HUES64 (cell line): ENCODE results near the gene ETFA.

ENCODE experiments used
- H3K27ac ChIP-seq: 2 replicates; pipeline ENCODE4 v1.7.0; 2013; ENCODE audit warnings: low read depth, low read length, inconsistent platforms
- H3K27me3 ChIP-seq: 2 replicates; pipeline ENCODE4 v1.6.1; 2013; ENCODE audit warnings: mild to moderate bottlenecking, low read length; ENCODE audit not compliant: insufficient read depth
- H3K36me3 ChIP-seq: 2 replicates; pipeline ENCODE4 v1.6.1; 2013; ENCODE audit warnings: mild to moderate bottlenecking, low read length; ENCODE audit not compliant: insufficient read depth
- H3K4me1 ChIP-seq: 2 replicates; pipeline ENCODE4 v1.6.1; 2013; ENCODE audit warnings: mild to moderate bottlenecking, low read length, moderate library complexity; ENCODE audit not compliant: insufficient read depth
- H3K4me3 ChIP-seq: 2 replicates; pipeline ENCODE4 v1.5.1; 2013; ENCODE audit warnings: mild to moderate bottlenecking, low read length, moderate library complexity
- H3K9ac ChIP-seq: 2 replicates; pipeline ENCODE4 v1.6.1; 2013; ENCODE audit warnings: mild to moderate bottlenecking, low read depth, low read length
- H3K9me3 ChIP-seq: 2 replicates; pipeline ENCODE4 v1.6.1; 2013; ENCODE audit warnings: low read depth, low read length; ENCODE audit not compliant: insufficient read depth
- WGBS: fragments of 150-250, 120-280 bp; methylation state at CpG from one replicate; pipeline ENCODE4 v1.1.7; 2013; ENCODE audit warnings: missing lambda C conversion rate; 5-methylcytosine and 5-hydroxymethylcytosine counted together

Gene ETFA

DNA sequence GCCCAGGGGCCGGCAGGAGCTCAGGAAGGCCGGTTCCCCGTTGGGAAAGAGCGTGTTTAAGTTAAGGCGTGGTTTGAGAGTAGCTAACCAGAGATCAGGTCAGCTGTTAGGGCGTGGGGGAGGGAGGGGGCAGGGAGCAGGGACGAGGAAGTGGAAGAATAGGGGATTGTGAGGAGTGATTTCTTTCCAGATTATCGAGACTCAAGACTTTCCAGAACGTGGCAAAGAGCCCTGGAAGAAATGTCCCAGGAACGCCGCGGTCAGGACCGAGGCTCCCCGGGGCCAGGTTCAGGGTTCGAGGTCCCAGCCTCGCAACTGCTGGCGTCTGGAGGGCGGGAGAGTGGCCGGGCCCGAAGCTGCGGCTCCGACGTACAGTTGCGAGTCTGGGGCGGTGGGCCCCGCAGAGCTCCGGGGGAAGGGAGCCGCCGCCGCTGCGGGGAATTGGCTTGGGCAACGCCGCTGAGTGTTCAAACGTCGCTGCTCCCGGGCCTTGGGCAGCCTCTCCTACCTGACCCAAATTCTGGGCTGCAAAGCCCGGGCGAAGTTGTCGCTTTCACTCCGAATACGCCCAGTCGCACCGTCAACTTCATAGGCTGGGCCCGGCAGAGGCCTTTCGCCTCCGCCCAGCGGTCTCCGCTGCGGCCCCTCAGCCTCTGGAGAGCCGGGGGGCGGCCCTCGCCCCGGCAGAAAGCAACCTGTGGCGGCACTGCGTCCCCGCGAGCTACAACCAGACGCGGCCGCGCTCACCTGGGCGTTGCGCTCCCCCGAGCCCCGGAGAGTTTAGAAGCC lies 34.8 kb upstream of the ETFA start:
- peaks cover 12% of the 10 kb centered on the region for H3K4me1 ChIP-seq
- peak overlapping the region; percentile 27; the same call in 1 of the 2 replicates for H3K9ac ChIP-seq
- peak overlapping the region; percentile 59 for H3K4me3 ChIP-seq
- H3K27ac ChIP-seq = no peak overlapping the region
- H3K36me3 ChIP-seq = no peaks in the 10 kb centered on the region
- under 1% methylated on average over 65 of the region's 65 CpGs for WGBS
- H3K9me3 ChIP-seq = peaks cover 3% of the 10 kb centered on the region; the same call in 1 of the 2 replicates
- H3K27me3 ChIP-seq = peaks cover 100% of the 10 kb centered on the region

- Histone ChIP-seq H3K4me3 (peak overlapping the region; percentile 59), H3K27me3 (peaks cover 100% of the 10 kb centered on the region), H3K27ac (no peak overlapping the region), H3K9me3 (peaks cover 3% of the 10 kb centered on the region; the same call in 1 of the 2 replicates), H3K9ac (no peak overlapping the region), H3K4me1 (peaks cover 12% of the 10 kb centered on the region), H3K36me3 (no peaks in the 10 kb centered on the region)
- WGBS = under 1% methylated on average over 7 of the region's 7 CpGs
Observed at GRCh38 chr15:76345583-76345879, 34.3 kb upstream of the ETFA start.

- Histone ChIP-seq H3K27ac (no peak overlapping the region), H3K9me3 (peaks cover 3% of the 10 kb centered on the region; the same call in 1 of the 2 replicates), H3K4me1 (peaks cover 12% of the 10 kb centered on the region), H3K27me3 (peaks cover 100% of the 10 kb centered on the region), H3K4me3 (peak overlapping the region; percentile 59; the same call in 1 of the 2 replicates), H3K9ac (no peak overlapping the region), H3K36me3 (no peaks in the 10 kb centered on the region)
- 2% methylated on average over 2 of the region's 3 CpGs for WGBS
Observed at GRCh38 chr15:76344893-76345582, 33.8 kb upstream of the ETFA start.

DNA sequence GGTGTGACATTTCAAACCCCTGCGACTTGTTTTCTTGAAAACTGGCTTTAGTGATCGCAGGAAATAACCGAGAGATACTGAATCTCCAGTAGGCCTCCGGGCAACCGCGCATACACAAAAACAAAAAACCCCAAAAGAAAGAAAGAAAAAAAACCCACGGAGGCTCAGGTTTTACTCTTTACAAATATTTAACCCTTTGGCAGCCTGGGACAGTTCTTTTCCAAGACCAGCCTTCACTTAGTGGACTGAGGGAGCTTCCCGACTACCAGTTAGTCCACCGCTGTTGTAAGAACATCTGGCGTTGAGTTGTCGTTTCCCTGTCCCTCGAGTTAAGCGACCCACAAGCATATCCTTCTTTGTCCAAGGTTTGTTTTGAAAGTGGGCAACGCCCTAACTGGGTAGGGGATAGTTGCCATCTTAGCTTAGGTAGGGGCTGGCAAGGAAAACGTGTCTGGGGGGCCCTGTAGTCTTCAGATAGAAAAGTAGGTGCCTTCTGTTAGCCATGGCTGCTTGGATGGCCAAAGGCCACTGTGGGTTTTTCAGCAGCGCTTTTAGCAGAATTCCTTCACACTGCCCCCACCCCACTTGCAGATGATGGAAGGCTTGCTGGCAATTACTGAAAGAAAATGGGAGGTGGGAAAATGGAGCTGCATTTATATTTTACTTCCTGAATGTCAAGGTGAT lies 32.2 kb upstream of the ETFA start:
- WGBS = 4% methylated on average over 16 of the region's 16 CpGs
- Histone ChIP-seq H3K9ac (no peak overlapping the region), H3K4me3 (no peak overlapping the region), H3K4me1 (peaks cover 16% of the 10 kb centered on the region), H3K27ac (no peak overlapping the region), H3K27me3 (peaks cover 100% of the 10 kb centered on the region), H3K36me3 (no peaks in the 10 kb centered on the region), H3K9me3 (peaks cover 3% of the 10 kb centered on the region; the same call in 1 of the 2 replicates)

- Histone ChIP-seq H3K9ac (no peak overlapping the region), H3K4me3 (peak overlapping the region; percentile 24; the same call in 1 of the 2 replicates), H3K4me1 (peaks cover 11% of the 10 kb centered on the region), H3K36me3 (no peaks in the 10 kb centered on the region), H3K27me3 (peaks cover 100% of the 10 kb centered on the region), H3K9me3 (peaks cover 3% of the 10 kb centered on the region; the same call in 1 of the 2 replicates), H3K27ac (no peak overlapping the region)
- 2% methylated on average over 87 of the region's 87 CpGs for WGBS
Observed at GRCh38 chr15:76342382-76343201, 31.3 kb upstream of the ETFA start.

- Histone ChIP-seq H3K9me3 (peaks cover 3% of the 10 kb centered on the region; the same call in 1 of the 2 replicates), H3K4me1 (peaks cover 9% of the 10 kb centered on the region), H3K9ac (no peak overlapping the region), H3K27me3 (peaks cover 100% of the 10 kb centered on the region), H3K4me3 (no peak overlapping the region), H3K36me3 (no peaks in the 10 kb centered on the region), H3K27ac (no peak overlapping the region)
- 1% methylated on average over 20 of the region's 20 CpGs for WGBS
Observed at GRCh38 chr15:76342058-76342381, 30.8 kb upstream of the ETFA start.

DNA sequence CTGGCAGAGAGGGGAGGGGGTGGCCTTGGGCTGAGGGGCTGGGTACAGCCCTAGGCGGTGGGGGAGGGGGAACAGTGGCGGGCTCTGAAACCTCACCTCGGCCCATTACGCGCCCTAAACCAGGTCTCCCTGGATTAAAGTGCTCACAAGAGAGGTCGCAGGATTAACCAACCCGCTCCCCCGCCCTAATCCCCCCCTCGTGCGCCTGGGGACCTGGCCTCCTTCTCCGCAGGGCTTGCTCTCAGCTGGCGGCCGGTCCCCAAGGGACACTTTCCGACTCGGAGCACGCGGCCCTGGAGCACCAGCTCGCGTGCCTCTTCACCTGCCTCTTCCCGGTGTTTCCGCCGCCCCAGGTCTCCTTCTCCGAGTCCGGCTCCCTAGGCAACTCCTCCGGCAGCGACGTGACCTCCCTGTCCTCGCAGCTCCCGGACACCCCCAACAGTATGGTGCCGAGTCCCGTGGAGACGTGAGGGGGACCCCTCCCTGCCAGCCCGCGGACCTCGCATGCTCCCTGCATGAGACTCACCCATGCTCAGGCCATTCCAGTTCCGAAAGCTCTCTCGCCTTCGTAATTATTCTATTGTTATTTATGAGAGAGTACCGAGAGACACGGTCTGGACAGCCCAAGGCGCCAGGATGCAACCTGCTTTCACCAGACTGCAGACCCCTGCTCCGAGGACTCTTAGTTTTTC lies 30.2 kb upstream of the ETFA start:
- Histone ChIP-seq H3K4me3 (peak overlapping the region; percentile 39), H3K9ac (no peak overlapping the region)
- WGBS = 1% methylated on average over 42 of the region's 42 CpGs

GRCh38 chr15:76340803-76341365 lies 29.6 kb upstream of the ETFA start:
- peaks cover 9% of the 10 kb centered on the region for H3K4me1 ChIP-seq
- H3K4me3 ChIP-seq = peak overlapping the region; percentile 39
- H3K36me3 ChIP-seq = no peaks in the 10 kb centered on the region
- H3K27ac ChIP-seq = no peak overlapping the region
- H3K9me3 ChIP-seq = peaks cover 3% of the 10 kb centered on the region; the same call in 1 of the 2 replicates
- no peak overlapping the region for H3K9ac ChIP-seq
- peaks cover 100% of the 10 kb centered on the region for H3K27me3 ChIP-seq
- WGBS = under 1% methylated on average over 35 of the region's 35 CpGs

More for the DNA sequence above, 30.2 kb upstream of the ETFA start:
- Histone ChIP-seq H3K27me3 (peaks cover 100% of the 10 kb centered on the region), H3K36me3 (no peaks in the 10 kb centered on the region), H3K27ac (no peak overlapping the region), H3K4me1 (peaks cover 9% of the 10 kb centered on the region), H3K9me3 (peaks cover 3% of the 10 kb centered on the region; the same call in 1 of the 2 replicates)

GRCh38 chr15:76340198-76340802 lies 29.0 kb upstream of the ETFA start:
- Histone ChIP-seq H3K27me3 (peaks cover 100% of the 10 kb centered on the region), H3K27ac (no peak overlapping the region), H3K9ac (no peak overlapping the region), H3K4me1 (peaks cover 6% of the 10 kb centered on the region), H3K9me3 (peaks cover 3% of the 10 kb centered on the region; the same call in 1 of the 2 replicates), H3K36me3 (no peaks in the 10 kb centered on the region), H3K4me3 (peak overlapping the region; percentile 39; the same call in 1 of the 2 replicates)
- WGBS = under 1% methylated on average over 53 of the region's 53 CpGs
